Calu3 (cell line): ENCODE results near the gene LGI4. TPM values are rescaled to one million over a fixed set of nuclear protein-coding genes. Genes with fewer than 3 reads are reported as not detected.

Experiments used
- BruUV-seq: library from RNA; stranded (reverse); fragments of 400-500 nt; replicated peaks from 2 replicates; lab custom pipeline; 2021; lab: Mats Ljungman, UMichigan
- CTCF ChIA-PET: fragments of 300-600 bp; sonication (Branson Sonifier 250); formaldehyde crosslinking; loops from one replicate; lab custom pipeline; 2022; ENCODE audit warnings: antibody characterized with exemption; lab: Charles Lee
- DNase-seq: peaks from one replicate; pipeline ENCODE4 v3.0.0; 2022
- H3K27ac Mint-ChIP-seq: one replicate; pipeline ENCODE4 v1.8.0; 2022; ENCODE audit warnings: mixed read lengths; ENCODE audit not compliant: unreplicated experiment
- H3K27me3 Mint-ChIP-seq: one replicate; pipeline ENCODE4 v1.8.0; 2022; ENCODE audit warnings: mixed read lengths; ENCODE audit not compliant: unreplicated experiment
- H3K36me3 Mint-ChIP-seq: one replicate; pipeline ENCODE4 v1.8.0; 2022; ENCODE audit warnings: mild to moderate bottlenecking, moderate library complexity, mixed read lengths; ENCODE audit not compliant: insufficient read depth, unreplicated experiment
- H3K4me1 Mint-ChIP-seq: one replicate; pipeline ENCODE4 v1.8.0; 2022; ENCODE audit warnings: mild to moderate bottlenecking, low read depth, mixed read lengths; ENCODE audit not compliant: unreplicated experiment
- H3K4me3 Mint-ChIP-seq: one replicate; pipeline ENCODE4 v1.8.0; 2022; ENCODE audit warnings: mild to moderate bottlenecking, low read depth, moderate library complexity, mixed read lengths; ENCODE audit not compliant: unreplicated experiment
- H3K9me3 Mint-ChIP-seq: one replicate; pipeline ENCODE4 v1.8.0; 2022; ENCODE audit warnings: low read depth, mixed read lengths; ENCODE audit not compliant: unreplicated experiment
- intact Hi-C: fragments of 100-400 bp; cut with micrococcal nuclease; formaldehyde crosslinking; loops from one replicate; pipeline ENCODE4 v1.10.0; 2022; ENCODE audit not compliant: unreplicated experiment
- total RNA-seq: library from RNA; stranded (reverse); gene quantifications from 2 replicates; pipeline ENCODE4 v1.2.3, GENCODE V29; 2022
- TF ChIP-seq, protein P1 (sequence below): fragments of 200-600 bp; IDR thresholded peaks from one replicate; pipeline ENCODE4 v1.8.0; 2022; ENCODE audit warnings: antibody characterized with exemption; ENCODE audit not compliant: unreplicated experiment

The LGI4 gene
- total RNA-seq, 1 experiment from 2014 or later, result 0.68 TPM

DNA sequence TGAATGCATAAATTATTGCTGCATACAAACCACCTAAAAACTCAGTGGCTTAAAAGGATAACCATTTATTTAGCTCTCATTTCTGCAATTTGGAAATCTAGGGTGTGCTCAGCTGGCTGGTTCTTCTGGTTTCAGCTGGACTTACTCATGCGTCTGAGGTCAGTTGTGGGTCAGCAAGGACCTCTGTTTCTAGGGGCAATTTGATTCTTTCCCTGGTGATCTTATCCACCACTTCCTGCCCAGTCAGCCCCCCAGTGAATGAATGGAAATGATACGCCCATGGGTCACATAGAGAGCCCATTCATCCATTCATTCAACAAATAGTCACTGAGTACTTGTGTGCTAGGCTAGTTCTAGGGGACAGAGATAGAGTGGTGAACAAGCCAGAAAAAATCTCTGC is 29.6 kb upstream of the LGI4 start:
- TF ChIP-seq, protein P1, sequence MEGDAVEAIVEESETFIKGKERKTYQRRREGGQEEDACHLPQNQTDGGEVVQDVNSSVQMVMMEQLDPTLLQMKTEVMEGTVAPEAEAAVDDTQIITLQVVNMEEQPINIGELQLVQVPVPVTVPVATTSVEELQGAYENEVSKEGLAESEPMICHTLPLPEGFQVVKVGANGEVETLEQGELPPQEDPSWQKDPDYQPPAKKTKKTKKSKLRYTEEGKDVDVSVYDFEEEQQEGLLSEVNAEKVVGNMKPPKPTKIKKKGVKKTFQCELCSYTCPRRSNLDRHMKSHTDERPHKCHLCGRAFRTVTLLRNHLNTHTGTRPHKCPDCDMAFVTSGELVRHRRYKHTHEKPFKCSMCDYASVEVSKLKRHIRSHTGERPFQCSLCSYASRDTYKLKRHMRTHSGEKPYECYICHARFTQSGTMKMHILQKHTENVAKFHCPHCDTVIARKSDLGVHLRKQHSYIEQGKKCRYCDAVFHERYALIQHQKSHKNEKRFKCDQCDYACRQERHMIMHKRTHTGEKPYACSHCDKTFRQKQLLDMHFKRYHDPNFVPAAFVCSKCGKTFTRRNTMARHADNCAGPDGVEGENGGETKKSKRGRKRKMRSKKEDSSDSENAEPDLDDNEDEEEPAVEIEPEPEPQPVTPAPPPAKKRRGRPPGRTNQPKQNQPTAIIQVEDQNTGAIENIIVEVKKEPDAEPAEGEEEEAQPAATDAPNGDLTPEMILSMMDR, result no peak
- H3K36me3 Mint-ChIP-seq, result peaks cover 99% of the 10 kb centered on the region
- H3K4me1 Mint-ChIP-seq, result peaks cover 84% of the 10 kb centered on the region

DNA sequence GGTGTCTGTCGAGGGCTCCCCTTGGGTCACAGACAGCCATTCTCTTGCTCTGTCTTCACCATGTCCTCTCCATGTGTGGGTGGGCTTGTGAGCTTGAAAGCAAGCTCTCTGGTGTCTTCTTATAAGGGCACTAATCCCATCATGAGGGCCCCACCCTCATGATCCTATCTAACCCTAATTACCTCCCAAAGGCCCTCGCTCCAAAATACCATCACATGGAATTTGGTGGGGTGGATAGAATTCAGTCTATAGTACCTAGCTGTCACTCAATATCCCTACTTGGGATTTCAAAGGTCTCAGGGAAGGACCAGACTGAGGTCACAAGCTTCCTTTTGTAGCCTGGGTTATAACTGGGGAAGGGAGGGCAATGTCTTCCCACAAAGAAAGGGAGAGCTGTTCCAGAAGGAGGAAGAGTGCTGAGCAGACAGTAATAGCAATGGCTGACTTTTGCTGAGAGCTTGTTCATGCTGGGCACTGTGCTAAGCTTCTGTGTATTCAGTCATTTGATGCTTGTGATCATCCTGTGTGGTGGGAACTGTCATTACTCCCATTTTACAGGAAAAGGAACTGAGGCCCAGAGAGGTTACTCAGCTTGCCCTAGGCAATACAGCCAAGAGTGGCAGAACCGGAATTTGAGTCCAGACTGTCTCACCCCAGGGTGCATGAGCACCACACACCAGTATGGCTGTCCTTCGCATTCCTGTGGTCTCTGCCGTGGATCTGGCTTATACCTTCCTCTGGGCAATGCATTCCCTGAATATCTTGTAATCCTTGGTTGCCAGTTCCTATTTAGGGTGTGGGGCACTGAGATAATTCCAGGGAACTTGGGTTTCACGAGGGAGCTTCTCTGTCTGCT is 27.8 kb upstream of the LGI4 start:
- TF ChIP-seq, protein P1, result no peak
- Mint-ChIP-seq H3K36me3 (peaks cover 99% of the 10 kb centered on the region), H3K27me3 (no peaks in the 10 kb centered on the region), H3K4me1 (peaks cover 78% of the 10 kb centered on the region), H3K4me3 (peak overlapping the region; percentile 62), H3K9me3 (peaks cover 7% of the 10 kb centered on the region), H3K27ac (peak overlapping the region; percentile 90)
- BruUV-seq, result no TSS peak
- CTCF ChIA-PET, result interaction anchor here (0.5 to 1.5 kb wide), 5 partner anchors 9 to 657 kb away, joined by 3 to 5 read pairs (median 3); no protein-coding TSS in a partner anchor
- intact Hi-C loops, result loop anchor here (5.0 kb wide), 1 partner anchor 55 kb away; no protein-coding TSS in a partner anchor
- peak; percentile 88 for DNase-seq

More for the DNA sequence above, 29.6 kb upstream of the LGI4 start:
- peak; percentile 87 for DNase-seq
- CTCF ChIA-PET, result interaction anchor here (0.6 to 1.4 kb wide), 2 partner anchors 8 to 41 kb away, joined by 4 read pairs; no protein-coding TSS in a partner anchor
- Mint-ChIP-seq H3K27me3 (no peaks in the 10 kb centered on the region), H3K4me3 (peak overlapping the region; percentile 31), H3K27ac (peak overlapping the region; percentile 90), H3K9me3 (peaks cover 7% of the 10 kb centered on the region)
- BruUV-seq, result no TSS peak
- intact Hi-C loops, result loop anchor here (1.0 to 5.0 kb wide), 2 partner anchors 53 to 84 kb away; no protein-coding TSS in a partner anchor

DNA sequence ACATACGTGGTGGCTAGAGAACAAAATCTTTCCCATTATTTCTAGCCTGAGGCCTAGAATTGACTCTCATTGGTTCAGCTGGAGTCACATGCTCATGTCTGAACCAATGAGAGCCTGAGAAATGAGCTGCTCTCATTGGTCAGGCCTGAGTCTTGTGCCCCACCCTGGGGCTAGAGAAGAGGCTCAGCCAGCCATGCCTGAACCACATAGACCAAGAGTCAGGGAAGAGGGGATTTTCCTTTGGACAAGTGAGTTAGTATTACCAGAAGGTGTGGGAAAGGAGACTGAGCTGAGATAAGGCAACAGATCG is 26.5 kb upstream of the LGI4 start:
- no TSS peak for BruUV-seq
- intact Hi-C loops, result loop anchor here (5.0 kb wide), 1 partner anchor 56 kb away; no protein-coding TSS in a partner anchor
- CTCF ChIA-PET, result interaction anchor here (0.5 kb wide), 1 partner anchor 157 kb away, joined by 4 read pairs; no protein-coding TSS in a partner anchor

More for the DNA sequence above, 26.5 kb upstream of the LGI4 start:
- H3K27ac Mint-ChIP-seq, result peak overlapping the region; percentile 53
- TF ChIP-seq, protein P1, result no peak
- peaks cover 74% of the 10 kb centered on the region for H3K4me1 Mint-ChIP-seq
- no peaks in the 10 kb centered on the region for H3K27me3 Mint-ChIP-seq
- H3K4me3 Mint-ChIP-seq, result no peak overlapping the region
- H3K36me3 Mint-ChIP-seq, result peaks cover 99% of the 10 kb centered on the region
- DNase-seq, result no peak
- peaks cover 7% of the 10 kb centered on the region for H3K9me3 Mint-ChIP-seq
